ENCODE data around the gene LIF. TPM values are rescaled to one million over a fixed set of nuclear protein-coding genes. Genes with fewer than 3 reads are reported as not detected.

LIF gene
- total RNA-seq, 1 donor from 2014 or later, result 0.26 TPM

- TF ChIP-seq CTCF (IDR thresholded peaks at IDR 0.05; ENCODE audit: insufficient read depth, low read length, severe bottlenecking), result no peak
- H3K36me3 ChIP-seq (ENCODE audit: control insufficient read depth, insufficient read depth, low read length), result no peaks in the 10 kb centered on the region
- FAIRE-seq (no peak), DNase-seq (ENCODE audit: low read depth) (no peak)
- peaks cover 2% of the 10 kb centered on the region for H3K27me3 ChIP-seq (ENCODE audit: control insufficient read depth, insufficient read depth, low read length)
- H3K4me3 ChIP-seq (ENCODE audit: low read depth, low read length), result no peak overlapping the region
Measured at GRCh38 chr22:30280505-30280904, 33.9 kb upstream of the LIF start.

- no peak overlapping the region for H3K4me3 ChIP-seq (ENCODE audit: low read depth, low read length)
- no peaks in the 10 kb centered on the region for H3K36me3 ChIP-seq (ENCODE audit: control insufficient read depth, insufficient read depth, low read length)
- peaks cover 2% of the 10 kb centered on the region for H3K27me3 ChIP-seq (ENCODE audit: control insufficient read depth, insufficient read depth, low read length)
- DNase-seq (ENCODE audit: low read depth) (no peak), FAIRE-seq (no peak)
- no peak for TF ChIP-seq CTCF (IDR thresholded peaks at IDR 0.05; ENCODE audit: insufficient read depth, low read length, severe bottlenecking)
Measured at GRCh38 chr22:30279932-30280331, 33.4 kb upstream of the LIF start.

GRCh38 chr22:30279046-30279788 is 32.7 kb upstream of the LIF start:
- FAIRE-seq, result peak; percentile 81
- Histone ChIP-seq H3K4me3 (ENCODE audit: low read depth, low read length) (no peak overlapping the region), H3K36me3 (ENCODE audit: control insufficient read depth, insufficient read depth, low read length) (no peaks in the 10 kb centered on the region), H3K27me3 (ENCODE audit: control insufficient read depth, insufficient read depth, low read length) (peaks cover 2% of the 10 kb centered on the region)
- no peak for DNase-seq (ENCODE audit: low read depth)
- no peak for TF ChIP-seq CTCF (IDR thresholded peaks at IDR 0.05; ENCODE audit: insufficient read depth, low read length, severe bottlenecking)

GRCh38 chr22:30277547-30278344 is 31.2 kb upstream of the LIF start:
- peak; percentile 81 for DNase-seq (ENCODE audit: low read depth)
- no peaks in the 10 kb centered on the region for H3K36me3 ChIP-seq (ENCODE audit: control insufficient read depth, insufficient read depth, low read length)
- no peak for FAIRE-seq
- no peak overlapping the region for H3K4me3 ChIP-seq (ENCODE audit: low read depth, low read length)
- H3K27me3 ChIP-seq (ENCODE audit: control insufficient read depth, insufficient read depth, low read length), result peaks cover 2% of the 10 kb centered on the region
- no peak for TF ChIP-seq CTCF (IDR thresholded peaks at IDR 0.05; ENCODE audit: insufficient read depth, low read length, severe bottlenecking)

- Histone ChIP-seq H3K4me3 (ENCODE audit: low read depth, low read length) (no peak overlapping the region), H3K36me3 (ENCODE audit: control insufficient read depth, insufficient read depth, low read length) (no peaks in the 10 kb centered on the region), H3K27me3 (ENCODE audit: control insufficient read depth, insufficient read depth, low read length) (no peaks in the 10 kb centered on the region)
- FAIRE-seq (no peak), DNase-seq (ENCODE audit: low read depth) (no peak)
- no peak for TF ChIP-seq CTCF (IDR thresholded peaks at IDR 0.05; ENCODE audit: insufficient read depth, low read length, severe bottlenecking)
Measured at GRCh38 chr22:30276039-30276438, 29.5 kb upstream of the LIF start.
